DMS 273 (cell line): ENCODE results near the gene TMEM183A.
A peak's percentile ranks its signal among the peaks of the same experiment; 100 is the strongest.

Experiments used
- DNase-seq: peaks from one replicate; lab custom pipeline; 2025; ENCODE audit not compliant: unreplicated experiment; lab: John Stamatoyannopoulos, UW

Gene TMEM183A

GRCh38 chr1:203028067-203028783, 21.1 kb downstream of the TMEM183A start:
- peak; percentile 69 for DNase-seq

GRCh38 chr1:203028784-203029553, 21.8 kb downstream of the TMEM183A start:
- DNase-seq = peak; percentile 78

- DNase-seq = peak; percentile 53
Measured at GRCh38 chr1:203031467-203031866, 24.3 kb downstream of the TMEM183A start.

- no peak for DNase-seq
Measured at GRCh38 chr1:203033287-203033686, 26.1 kb downstream of the TMEM183A start.

GRCh38 chr1:203033917-203034316, 26.7 kb downstream of the TMEM183A start:
- DNase-seq = no peak

GRCh38 chr1:203034422-203035110, 27.4 kb downstream of the TMEM183A start:
- no peak for DNase-seq

GRCh38 chr1:203035111-203036000, 28.2 kb downstream of the TMEM183A start:
- peak; percentile 56 for DNase-seq

GRCh38 chr1:203036135-203036534, 29.0 kb downstream of the TMEM183A start:
- DNase-seq = peak; percentile 71

GRCh38 chr1:203036537-203036936, 29.4 kb downstream of the TMEM183A start:
- peak; percentile 84 for DNase-seq

GRCh38 chr1:203037509-203038190, 30.5 kb downstream of the TMEM183A start:
- DNase-seq = no peak

- peak; percentile 90 for DNase-seq
Measured at GRCh38 chr1:203038217-203038741, 31.1 kb downstream of the TMEM183A start.

GRCh38 chr1:203038891-203039608, 31.9 kb downstream of the TMEM183A start:
- peak; percentile 86 for DNase-seq

- DNase-seq = peak; percentile 61
Measured at GRCh38 chr1:203039609-203040512, 32.7 kb downstream of the TMEM183A start.

- no peak for DNase-seq
Measured at GRCh38 chr1:203040513-203041275, 33.5 kb downstream of the TMEM183A start.

GRCh38 chr1:203041351-203041932, 34.3 kb downstream of the TMEM183A start:
- no peak for DNase-seq

- no peak for DNase-seq
Measured at GRCh38 chr1:203043830-203044545, 36.8 kb downstream of the TMEM183A start.
